OCI-LY7 (cell line): ENCODE data around the gene PDE8B. TPM values are rescaled to one million over a fixed set of nuclear protein-coding genes. Genes with fewer than 3 reads are reported as not detected.

Source experiments
- Bru-seq: library from RNA; stranded (reverse); fragments of 400-500 nt; gene quantifications from one replicate; lab custom pipeline; 2021; lab: Mats Ljungman, UMichigan
- BruChase-seq, 2 experiments: library from RNA; stranded (reverse); fragments of 400-500 nt; gene quantifications; one replicate each; lab custom pipeline; 2021; lab: Mats Ljungman, UMichigan
- BruUV-seq: library from RNA; stranded (reverse); fragments of 400-500 nt; replicated peaks from 2 replicates; lab custom pipeline; 2021; lab: Mats Ljungman, UMichigan
- CTCF ChIA-PET: fragments of 300-600 bp; sonication (Branson Sonifier 250); formaldehyde crosslinking; loops from one replicate; lab custom pipeline; 2022; ENCODE audit warnings: antibody characterized with exemption; ENCODE audit not compliant: unreplicated experiment; lab: Charles Lee
- POLR2A ChIA-PET: fragments of 300-600 bp; sonication (Branson Sonifier 250); formaldehyde crosslinking; loops from one replicate; lab custom pipeline; 2022; ENCODE audit warnings: antibody characterized with exemption; lab: Charles Lee
- DNase-seq: peaks from one replicate; pipeline ENCODE4 v3.0.0-alpha.2; 2015; ENCODE audit warnings: low spot score
- H2AFZ ChIP-seq: fragments of 200-600 bp; sonication (generic), shearing (Covaris generic); 2 replicates; pipeline ENCODE4 v1.6.1; 2014; ENCODE audit warnings: mild to moderate bottlenecking, antibody characterized with exemption, low read length, moderate library complexity
- H3K27ac ChIP-seq: fragments of 200-600 bp; sonication (generic); 2 replicates; pipeline ENCODE4 v1.5.1; 2014; ENCODE audit warnings: mixed run types, low read depth, mild to moderate bottlenecking, moderate library complexity, low read length, inconsistent platforms; ENCODE audit not compliant: poor library complexity, severe bottlenecking
- H3K36me3 ChIP-seq: fragments of 200-600 bp; sonication (generic); 2 replicates; pipeline ENCODE4 v1.6.1; 2014; ENCODE audit warnings: mild to moderate bottlenecking, antibody characterized with exemption, low read length, moderate library complexity, mixed read lengths; ENCODE audit not compliant: insufficient read depth
- H3K4me1 ChIP-seq: fragments of 200-600 bp; sonication (generic); 2 replicates; pipeline ENCODE4 v1.5.1; 2014; ENCODE audit warnings: mild to moderate bottlenecking, low read length; ENCODE audit not compliant: insufficient read depth, poor library complexity, severe bottlenecking
- H3K4me2 ChIP-seq: fragments of 200-600 bp; sonication (generic); 2 replicates; pipeline ENCODE4 v1.6.1; 2014; ENCODE audit warnings: mild to moderate bottlenecking, low read length
- H3K4me3 ChIP-seq: fragments of 200-600 bp; sonication (generic); 2 replicates; pipeline ENCODE4 v1.5.1; 2014; ENCODE audit warnings: mild to moderate bottlenecking, low read depth, low read length; ENCODE audit not compliant: poor library complexity, severe bottlenecking
- H3K79me2 ChIP-seq: fragments of 200-600 bp; sonication (generic); 2 replicates; pipeline ENCODE4 v1.6.1; 2016; ENCODE audit warnings: low read depth, mild to moderate bottlenecking, low read length, moderate library complexity, mixed read lengths; ENCODE audit not compliant: insufficient read depth
- H3K9me2 ChIP-seq: fragments of 200-600 bp; sonication (generic); 2 replicates; pipeline ENCODE4 v1.6.1; 2016; ENCODE audit warnings: mild to moderate bottlenecking, low read length, mixed read lengths; ENCODE audit not compliant: insufficient read depth
- H3K9me3 ChIP-seq: fragments of 200-600 bp; sonication (generic); 2 replicates; pipeline ENCODE4 v1.6.1; 2014; ENCODE audit warnings: mild to moderate bottlenecking, mixed run types, low read length, mixed read lengths
- H4K20me1 ChIP-seq: fragments of 200-600 bp; sonication (generic); 2 replicates; pipeline ENCODE4 v1.6.1; 2014; ENCODE audit warnings: mild to moderate bottlenecking, antibody characterized with exemption, low read length, moderate library complexity, mixed read lengths; ENCODE audit not compliant: insufficient read depth
- CTCF ChIP-seq: fragments of 200-600 bp; sonication (generic); conservative IDR thresholded peaks from 2 replicates; pipeline ENCODE4 v1.5.1; 2014; ENCODE audit warnings: mild to moderate bottlenecking, antibody characterized with exemption, low read length, moderate library complexity, mixed read lengths
- EZH2phosphoT487 ChIP-seq: fragments of 200-600 bp; sonication (generic); IDR thresholded peaks from 2 replicates; pipeline ENCODE4 v1.6.1; 2018; ENCODE audit warnings: low read depth, borderline replicate concordance, mild to moderate bottlenecking, mixed run types, antibody characterized with exemption, low read length, moderate library complexity, mixed read lengths
- intact Hi-C: fragments of 100-400 bp; cut with micrococcal nuclease; formaldehyde crosslinking; loops from one replicate; pipeline ENCODE4 v1.10.0; 2022; ENCODE audit not compliant: unreplicated experiment
- long read RNA-seq: library from polyadenylated mRNA; stranded (forward); transcript quantifications from one replicate; pipeline ENCODE4 v2.0.0, GENCODE V29; 2022
- total RNA-seq, 2 experiments: library from RNA; depleted of rRNA in 1 of 2; stranded (reverse); fragments of >200 nt in 1 of 2; shearing (Covaris generic) in 1 of 2; gene quantifications; 2 replicates each; pipeline ENCODE4 v1.2.3, GENCODE V29; 2014 to 2022

The PDE8B gene
- 0.22 TPM in 1 of 2 replicates, not detected in the other for total RNA-seq (2014; rRNA removed; shearing (Covaris generic))
- 0.21 and 0.50 TPM in 2 replicates for total RNA-seq (2022)
- not detected for Bru-seq, nascent RNA
- percentile 21 among the genes with signal in this experiment for BruChase-seq, experiment 1, labeled RNA remaining after a 6-hour chase
- BruChase-seq, experiment 2, labeled RNA remaining after a 2-hour chase = percentile 22 among the genes with signal in this experiment
- long read RNA-seq, partial matches to known transcripts = 0 of 1 reads
- long read RNA-seq, other reads (novel, unspliced or antisense) = 1 of 1 reads

DNA sequence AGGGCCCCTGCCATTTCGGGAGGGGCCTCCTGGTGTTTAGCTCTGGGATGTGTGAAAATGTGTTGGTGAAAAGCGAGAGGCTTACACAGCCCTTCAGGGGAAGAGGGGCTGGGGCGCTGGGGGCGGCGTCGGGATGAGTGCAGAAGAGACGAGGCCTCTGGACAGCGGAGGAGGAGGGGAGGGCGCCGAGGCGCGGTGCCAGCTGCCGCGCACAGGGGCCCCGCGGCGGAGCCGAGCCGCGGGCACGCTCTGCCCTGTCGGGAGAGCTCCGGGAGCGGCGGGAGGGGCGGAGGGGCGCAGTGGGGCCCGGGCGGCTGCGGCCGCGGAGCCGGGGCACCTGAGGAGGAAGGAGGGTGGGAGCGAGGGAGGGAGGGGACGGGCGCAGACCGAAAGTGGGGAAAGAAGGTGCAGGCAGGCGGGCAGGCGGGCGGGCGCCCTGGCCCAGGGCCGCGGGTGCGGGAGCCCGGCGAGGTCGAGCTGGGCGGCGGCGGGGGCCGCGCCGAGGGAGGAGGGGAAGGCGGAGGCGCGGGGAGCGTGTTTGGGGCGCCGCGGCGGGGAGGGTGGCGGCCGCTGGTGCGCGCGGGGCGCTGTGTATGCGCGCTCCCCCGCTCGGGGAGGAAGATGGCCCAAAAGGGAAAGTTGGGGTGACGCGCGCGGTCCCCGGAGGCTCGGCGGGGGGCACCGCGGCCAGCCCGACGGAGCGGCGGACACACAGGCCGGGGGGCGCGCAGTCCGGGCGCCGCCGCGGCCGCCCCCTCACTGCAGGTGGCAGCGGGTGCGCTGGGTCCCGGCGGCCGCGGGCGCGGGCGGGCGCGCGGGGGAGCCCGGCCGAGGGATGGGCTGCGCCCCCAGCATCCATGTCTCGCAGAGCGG is at the start of gene PDE8B:
PDE8B (plus strand) TSS at position 590 of the 873 bp plus-strand sequence; CDS start at position 836, 246 bp downstream.
- H3K4me2 ChIP-seq = no peak within 1 kb of the TSS

GRCh38 chr5:77163453-77163852 is 47.0 kb upstream of the PDE8B start:
- Histone ChIP-seq H3K4me2 (no peak overlapping the region), H4K20me1 (no peaks in the 10 kb centered on the region), H3K36me3 (no peaks in the 10 kb centered on the region), H3K79me2 (no peaks in the 10 kb centered on the region), H3K27ac (no peak overlapping the region), H3K4me1 (no peaks in the 10 kb centered on the region), H3K9me3 (no peaks in the 10 kb centered on the region), H3K4me3 (no peak overlapping the region), H3K9me2 (0 out of 2 replicates have a peak, but pooled peaks cover 4% of the 10 kb centered on the region), H2AFZ (no peak overlapping the region)
- no TSS peak for BruUV-seq
- POLR2A ChIA-PET = interaction anchor here (0.6 to 1.1 kb wide), 3 partner anchors 39 to 163 kb away, joined by 3 read pairs; no protein-coding TSS in a partner anchor
- intact Hi-C loops = no loop called here
- no peak for DNase-seq
- TF ChIP-seq EZH2phosphoT487 = no peak
- CTCF ChIA-PET = no interaction called here

More for the DNA sequence above, at the start of gene PDE8B:
- DNase-seq = no peak
- Histone ChIP-seq H3K9me3 (no peaks in the 10 kb centered on the region), H3K4me1 (no peaks in the 10 kb centered on the region), H3K27ac (no peak within 1 kb of the TSS), H4K20me1 (no peaks in the 10 kb centered on the region), H3K36me3 (no peaks in the 10 kb centered on the region), H3K9me2 (no peaks in the 10 kb centered on the region), H2AFZ (no peak within 1 kb of the TSS), H3K4me3 (no peak within 1 kb of the TSS), H3K79me2 (no peaks in the 10 kb centered on the region)
- intact Hi-C loops = no loop called here
- POLR2A ChIA-PET = no interaction called here
- no peak for TF ChIP-seq EZH2phosphoT487
- TF ChIP-seq CTCF = no peak
- CTCF ChIA-PET = interaction anchor here (0.6 kb wide), 1 partner anchor 943 kb away, joined by 10 read pairs; no protein-coding TSS in a partner anchor
- BruUV-seq = no TSS peak

DNA sequence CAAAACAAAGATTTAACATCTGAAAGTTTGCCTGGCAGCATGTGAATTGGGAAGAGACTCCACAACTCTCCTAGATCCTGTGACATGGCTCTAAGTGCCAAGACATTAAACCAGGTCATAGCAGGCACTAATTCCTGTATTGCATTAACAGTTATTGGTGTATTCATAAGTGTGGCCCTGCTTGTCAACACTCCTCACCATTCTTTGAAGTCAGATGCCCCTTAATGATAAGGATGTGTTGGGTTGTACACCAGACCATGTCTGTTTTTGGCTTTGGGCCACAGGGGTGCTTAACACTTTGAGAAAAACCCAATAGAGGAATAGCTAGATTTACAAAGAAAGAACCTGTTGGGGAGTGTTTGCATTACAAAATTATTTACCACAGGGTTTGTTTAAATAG is 43.4 kb upstream of the PDE8B start:
- Histone ChIP-seq H3K4me3 (no peak overlapping the region), H3K4me1 (no peaks in the 10 kb centered on the region), H3K9me3 (no peaks in the 10 kb centered on the region), H3K9me2 (0 out of 2 replicates have a peak, but pooled peaks cover 4% of the 10 kb centered on the region), H3K79me2 (no peaks in the 10 kb centered on the region), H3K27ac (no peak overlapping the region), H2AFZ (no peak overlapping the region), H3K4me2 (no peak overlapping the region), H4K20me1 (no peaks in the 10 kb centered on the region), H3K36me3 (no peaks in the 10 kb centered on the region)
- TF ChIP-seq CTCF (no peak), EZH2phosphoT487 (no peak)
- intact Hi-C loops = no loop called here
- ChIA-PET CTCF (no interaction called here), POLR2A (no interaction called here)
- no peak for DNase-seq
- BruUV-seq = no TSS peak
